Measurements from ENCODE around the gene ADAP1.

Gene ADAP1

DNA sequence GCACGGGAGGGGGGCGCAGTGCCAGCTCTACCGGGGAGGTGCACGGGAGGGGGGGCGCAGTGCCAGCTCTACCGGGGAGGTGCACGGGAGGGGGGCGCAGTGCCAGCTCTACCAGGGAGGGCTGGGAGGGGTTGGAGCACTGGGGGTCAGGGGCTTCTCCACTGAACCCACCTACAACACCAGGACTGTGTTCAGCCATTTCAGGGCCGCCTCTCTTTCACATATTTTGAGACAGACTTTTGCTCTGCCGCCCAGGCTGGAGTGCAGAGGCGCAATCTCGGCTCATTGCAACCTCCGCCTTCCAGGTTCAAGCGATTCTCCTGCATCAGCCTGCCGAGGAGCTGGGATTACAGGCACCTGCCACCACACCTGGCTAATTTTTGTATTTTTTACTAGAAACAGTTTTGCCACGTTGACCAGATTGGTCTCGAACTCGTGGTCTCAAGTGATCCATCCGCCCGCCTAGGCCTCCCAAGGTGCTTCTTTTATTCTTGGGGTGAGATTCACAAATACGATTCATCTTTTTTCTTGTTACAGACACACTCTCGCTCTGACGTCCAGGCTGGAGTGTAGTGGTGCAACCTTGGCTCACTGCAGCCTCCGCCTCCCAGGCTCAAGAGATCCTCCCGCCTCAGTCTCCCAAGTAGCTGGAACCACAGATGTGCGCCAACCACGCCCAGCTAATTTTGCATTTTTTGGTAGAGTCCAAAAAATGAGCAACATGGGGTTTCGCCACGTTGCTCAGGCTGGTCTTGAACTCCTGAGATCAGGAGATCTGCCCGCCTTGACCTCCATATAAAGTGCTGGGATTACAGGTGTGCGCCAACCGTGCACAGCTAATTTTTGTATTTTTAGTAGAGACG, 37.0 kb downstream of the ADAP1 start:
- H3K27ac ChIP-seq (ENCODE audit: low read depth, low read length, poor library complexity, severe bottlenecking): no peak overlapping the region
- TF ChIP-seq EZH2 (IDR thresholded peaks at IDR 0.05; ENCODE audit: borderline replicate concordance, low read length): no peak
- TF ChIP-seq, protein P1, sequence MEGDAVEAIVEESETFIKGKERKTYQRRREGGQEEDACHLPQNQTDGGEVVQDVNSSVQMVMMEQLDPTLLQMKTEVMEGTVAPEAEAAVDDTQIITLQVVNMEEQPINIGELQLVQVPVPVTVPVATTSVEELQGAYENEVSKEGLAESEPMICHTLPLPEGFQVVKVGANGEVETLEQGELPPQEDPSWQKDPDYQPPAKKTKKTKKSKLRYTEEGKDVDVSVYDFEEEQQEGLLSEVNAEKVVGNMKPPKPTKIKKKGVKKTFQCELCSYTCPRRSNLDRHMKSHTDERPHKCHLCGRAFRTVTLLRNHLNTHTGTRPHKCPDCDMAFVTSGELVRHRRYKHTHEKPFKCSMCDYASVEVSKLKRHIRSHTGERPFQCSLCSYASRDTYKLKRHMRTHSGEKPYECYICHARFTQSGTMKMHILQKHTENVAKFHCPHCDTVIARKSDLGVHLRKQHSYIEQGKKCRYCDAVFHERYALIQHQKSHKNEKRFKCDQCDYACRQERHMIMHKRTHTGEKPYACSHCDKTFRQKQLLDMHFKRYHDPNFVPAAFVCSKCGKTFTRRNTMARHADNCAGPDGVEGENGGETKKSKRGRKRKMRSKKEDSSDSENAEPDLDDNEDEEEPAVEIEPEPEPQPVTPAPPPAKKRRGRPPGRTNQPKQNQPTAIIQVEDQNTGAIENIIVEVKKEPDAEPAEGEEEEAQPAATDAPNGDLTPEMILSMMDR (IDR thresholded peaks at IDR 0.05; ENCODE audit: low read length): no peak
- no peaks in the 10 kb centered on the region for H3K36me3 ChIP-seq (ENCODE audit: insufficient read depth, low read length)
- H3K9me2 ChIP-seq (ENCODE audit: low read depth, low read length): no peaks in the 10 kb centered on the region
- peaks cover 16% of the 10 kb centered on the region; the same call in 1 of the 2 replicates for H3K27me3 ChIP-seq (ENCODE audit: insufficient read depth, low read length)
- no peak overlapping the region for H3K9ac ChIP-seq (ENCODE audit: low read length)
- no peak overlapping the region for H3K4me3 ChIP-seq (ENCODE audit: low read depth, low read length, poor library complexity, severe bottlenecking)
- H4K20me1 ChIP-seq (ENCODE audit: insufficient read depth, low read length): no peaks in the 10 kb centered on the region
- no peaks in the 10 kb centered on the region for H3F3A ChIP-seq (ENCODE audit: insufficient read depth, low read length)
- H3K4me2 ChIP-seq (ENCODE audit: low read length): no peak overlapping the region
- no peaks in the 10 kb centered on the region for H3K4me1 ChIP-seq (ENCODE audit: insufficient read depth, low read length, severe bottlenecking)
- no peak overlapping the region for H2AFZ ChIP-seq (ENCODE audit: low read length)
- H3K79me2 ChIP-seq (ENCODE audit: insufficient read depth, low read length): no peaks in the 10 kb centered on the region
- H3K9me3 ChIP-seq (ENCODE audit: low read length): no peaks in the 10 kb centered on the region

DNA sequence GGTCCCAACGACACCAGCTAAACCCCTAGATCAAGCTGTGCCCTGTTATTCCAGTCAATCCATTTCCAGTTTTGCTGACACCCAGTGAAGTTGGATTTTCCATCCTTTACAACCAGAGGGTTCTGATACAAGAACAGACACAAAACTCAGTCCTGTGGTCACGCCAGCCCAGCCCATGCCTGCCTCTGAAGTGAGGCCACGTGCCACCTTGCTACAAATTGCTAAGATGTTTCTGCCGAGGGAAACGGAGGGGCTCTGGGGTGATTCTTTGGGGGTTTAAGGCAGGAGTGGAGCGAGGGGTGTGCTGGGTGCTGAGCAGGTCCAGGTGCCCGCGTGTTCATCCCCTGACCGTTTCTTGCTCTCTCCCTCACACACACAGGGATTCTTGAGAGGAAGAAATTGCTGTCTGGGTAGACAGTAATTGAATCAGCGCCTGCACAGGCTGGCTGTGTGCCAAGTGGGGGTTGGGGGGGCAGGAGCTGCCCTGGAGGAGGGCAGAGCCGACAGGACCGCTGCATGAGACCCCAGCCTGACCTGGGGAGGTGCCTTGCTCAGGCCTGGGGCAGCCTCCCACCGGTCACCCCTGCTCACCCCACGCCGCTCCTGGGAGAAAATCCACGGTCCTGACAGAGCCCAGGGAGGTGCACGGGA, 38.1 kb downstream of the ADAP1 start:
- Histone ChIP-seq H3K27me3 (ENCODE audit: insufficient read depth, low read length) (peaks cover 13% of the 10 kb centered on the region; the same call in 1 of the 2 replicates), H3K4me3 (ENCODE audit: low read depth, low read length, poor library complexity, severe bottlenecking) (no peak overlapping the region), H3K36me3 (ENCODE audit: insufficient read depth, low read length) (no peaks in the 10 kb centered on the region), H3K9me3 (ENCODE audit: low read length) (no peaks in the 10 kb centered on the region), H3K9ac (ENCODE audit: low read length) (no peak overlapping the region), H3K79me2 (ENCODE audit: insufficient read depth, low read length) (no peaks in the 10 kb centered on the region), H3F3A (ENCODE audit: insufficient read depth, low read length) (no peaks in the 10 kb centered on the region), H3K4me1 (ENCODE audit: insufficient read depth, low read length, severe bottlenecking) (no peaks in the 10 kb centered on the region), H4K20me1 (ENCODE audit: insufficient read depth, low read length) (no peaks in the 10 kb centered on the region), H3K4me2 (ENCODE audit: low read length) (no peak overlapping the region), H3K9me2 (ENCODE audit: low read depth, low read length) (no peaks in the 10 kb centered on the region), H3K27ac (ENCODE audit: low read depth, low read length, poor library complexity, severe bottlenecking) (no peak overlapping the region), H2AFZ (ENCODE audit: low read length) (no peak overlapping the region)
- TF ChIP-seq, protein P1 (IDR thresholded peaks at IDR 0.05; ENCODE audit: low read length): no peak
- TF ChIP-seq EZH2 (IDR thresholded peaks at IDR 0.05; ENCODE audit: borderline replicate concordance, low read length): no peak

DNA sequence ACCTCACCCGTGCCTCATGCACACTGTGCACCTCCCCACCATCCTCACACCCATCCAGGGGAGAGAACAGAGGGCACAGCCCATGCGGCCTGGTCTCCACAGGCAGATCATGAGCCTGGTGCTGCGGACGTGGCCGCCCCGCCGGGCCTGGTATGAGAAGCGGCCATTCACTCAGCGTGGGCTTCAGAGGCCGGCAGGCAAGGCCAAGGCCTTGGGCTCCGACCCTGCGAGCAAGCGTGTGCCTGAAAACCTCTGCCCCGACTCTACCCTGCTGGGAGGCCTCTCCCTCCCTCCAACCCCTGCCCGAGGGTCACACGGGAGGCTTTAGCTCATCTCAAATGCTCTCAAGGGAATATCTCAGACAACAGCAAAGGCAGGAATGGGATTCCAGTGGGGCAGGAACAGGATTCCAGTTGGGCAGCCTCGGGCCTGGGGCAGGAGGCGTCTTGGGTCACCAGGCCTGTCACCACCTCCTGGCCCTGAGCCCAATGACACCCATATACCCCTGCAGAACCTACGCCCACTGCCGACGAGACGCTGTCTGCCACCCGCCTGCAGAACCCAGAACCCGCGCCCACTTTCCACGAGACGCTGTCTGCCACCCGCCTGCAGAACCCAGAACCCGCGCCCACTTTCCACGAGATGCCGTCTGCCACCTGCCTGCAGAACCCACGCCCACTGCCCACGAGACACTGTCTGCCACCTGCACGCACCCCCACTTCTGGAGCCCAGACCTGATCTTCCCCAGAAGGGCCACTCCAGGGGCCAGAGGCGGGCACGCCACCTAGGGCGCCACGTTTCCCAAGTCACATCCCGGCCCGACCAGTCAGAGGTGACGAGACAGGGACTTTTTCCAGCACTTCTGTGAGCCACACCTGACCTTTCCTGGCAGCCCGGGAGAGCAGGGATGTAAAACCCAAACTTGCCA, 38.9 kb downstream of the ADAP1 start:
- Histone ChIP-seq H3K36me3 (ENCODE audit: insufficient read depth, low read length) (no peaks in the 10 kb centered on the region), H4K20me1 (ENCODE audit: insufficient read depth, low read length) (no peaks in the 10 kb centered on the region), H3K9me2 (ENCODE audit: low read depth, low read length) (no peaks in the 10 kb centered on the region), H3K79me2 (ENCODE audit: insufficient read depth, low read length) (no peaks in the 10 kb centered on the region), H2AFZ (ENCODE audit: low read length) (no peak overlapping the region), H3K27me3 (ENCODE audit: insufficient read depth, low read length) (peaks cover 6% of the 10 kb centered on the region; the same call in 1 of the 2 replicates), H3K4me2 (ENCODE audit: low read length) (no peak overlapping the region), H3K4me3 (ENCODE audit: low read depth, low read length, poor library complexity, severe bottlenecking) (no peak overlapping the region), H3F3A (ENCODE audit: insufficient read depth, low read length) (no peaks in the 10 kb centered on the region), H3K4me1 (ENCODE audit: insufficient read depth, low read length, severe bottlenecking) (no peaks in the 10 kb centered on the region), H3K27ac (ENCODE audit: low read depth, low read length, poor library complexity, severe bottlenecking) (no peak overlapping the region), H3K9ac (ENCODE audit: low read length) (no peak overlapping the region), H3K9me3 (ENCODE audit: low read length) (no peaks in the 10 kb centered on the region)
- no peak for TF ChIP-seq EZH2 (IDR thresholded peaks at IDR 0.05; ENCODE audit: borderline replicate concordance, low read length)
- TF ChIP-seq, protein P1 (IDR thresholded peaks at IDR 0.05; ENCODE audit: low read length): no peak
